Activated naive CD4-positive, alpha-beta T cell treated with Interleukin-2 at 50 U/mL for 16 hours (primary cell): ENCODE data around the gene LATS2.
"Not testable (repeated sequence)": the region's sequence is repeated elsewhere in the genome, so short reads cannot be mapped to it uniquely, and the experiment has no call there.

Experiments
- DNase-seq: peaks from one replicate; pipeline ENCODE4 v3.0.0-alpha.2; 2020

LATS2 gene

DNA sequence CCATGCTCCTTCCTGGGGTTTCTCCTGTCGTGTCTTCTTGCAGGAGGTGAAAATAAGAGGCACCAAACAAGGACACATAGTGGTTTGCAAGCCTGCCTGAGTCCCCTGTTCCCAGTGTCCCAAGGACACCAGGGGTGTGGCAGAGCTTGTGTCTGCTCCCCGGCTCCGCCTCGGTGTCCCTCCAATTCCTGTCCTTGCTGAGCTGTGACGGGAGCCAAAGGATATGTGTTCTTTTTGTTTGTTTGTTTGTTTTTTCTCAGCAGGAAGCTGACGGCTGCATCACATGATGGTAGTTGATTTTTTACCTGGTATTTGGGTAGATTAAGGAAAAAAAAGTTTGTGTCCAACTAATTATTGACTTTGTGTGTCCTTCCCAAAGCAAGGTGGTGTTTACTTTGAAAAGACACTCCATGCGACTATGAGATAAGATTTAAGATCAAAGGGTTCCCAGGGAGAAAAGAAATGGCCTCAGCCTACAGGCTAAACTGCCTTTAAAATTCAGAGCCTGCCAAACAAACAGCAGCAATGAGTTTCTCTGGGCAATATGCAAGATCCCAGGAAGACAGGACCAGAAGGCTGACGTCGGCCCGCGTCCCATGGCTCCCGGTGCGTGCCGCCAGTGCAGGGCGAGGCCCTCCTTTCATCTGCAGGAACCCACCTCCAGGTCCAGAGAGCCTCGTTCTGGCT lies 108.0 kb downstream of the LATS2 start:
- DNase-seq: no peak

DNA sequence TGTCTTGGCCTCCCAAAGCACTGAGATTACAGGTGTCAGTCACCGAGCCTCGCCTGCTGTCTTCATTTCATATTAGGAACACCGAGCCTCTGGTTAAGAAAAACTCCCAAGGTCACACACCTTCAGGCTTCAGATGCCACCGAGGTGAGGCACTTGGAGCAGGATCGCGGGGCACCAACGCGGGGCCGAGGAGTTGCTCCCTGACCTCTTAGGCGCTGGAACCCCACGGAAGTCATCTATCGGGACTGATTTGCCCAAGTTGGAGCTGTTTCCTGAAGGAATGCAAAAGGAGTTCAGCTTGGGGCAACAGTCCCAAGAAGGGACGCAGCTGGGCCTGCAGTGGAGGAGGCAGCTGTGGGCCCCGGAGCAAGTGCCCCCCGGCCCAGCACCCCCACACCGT lies 108.5 kb downstream of the LATS2 start:
- DNase-seq: no peak

DNA sequence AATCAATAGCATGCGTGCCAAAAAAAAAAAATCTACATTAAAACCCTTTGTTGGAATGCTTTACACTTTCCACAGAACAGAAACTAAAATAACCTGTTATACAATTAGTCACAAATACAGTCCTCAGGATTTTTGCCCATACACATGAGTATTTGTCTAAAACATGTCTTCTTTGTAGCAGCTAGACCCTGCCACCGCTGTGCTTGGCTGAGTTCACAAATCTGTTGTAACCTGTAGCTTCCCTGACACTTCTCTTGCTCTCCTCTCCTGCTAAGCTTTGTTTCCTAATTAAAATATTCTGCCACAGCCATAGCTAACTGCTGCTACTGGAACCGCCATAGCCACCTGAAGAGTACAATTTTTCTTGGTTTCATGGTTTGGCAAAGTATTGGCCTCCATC lies 113.4 kb downstream of the LATS2 start:
- not testable (repeated sequence) for DNase-seq

DNA sequence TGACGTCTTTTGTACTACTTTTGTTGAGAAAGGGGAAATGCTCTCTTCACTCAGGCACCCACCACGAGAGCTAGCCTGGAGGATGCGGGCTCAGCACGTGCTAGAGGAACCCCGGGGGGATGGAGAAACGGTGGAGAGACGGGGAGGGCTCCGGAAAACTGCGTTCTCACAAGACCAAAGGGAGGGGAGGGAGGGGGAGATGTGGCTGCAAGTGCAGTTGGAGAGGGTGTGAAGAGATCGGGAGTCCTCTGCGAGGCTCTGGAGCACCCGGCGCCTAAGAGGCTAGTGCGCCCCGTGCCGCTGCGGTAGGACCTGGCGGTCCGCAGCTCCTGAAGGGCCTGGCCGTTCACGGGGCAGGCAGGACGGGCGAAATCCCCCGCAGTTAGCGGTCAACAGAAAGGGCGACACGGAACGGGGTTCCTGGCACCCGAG lies 115.4 kb downstream of the LATS2 start:
- DNase-seq: no peak

DNA sequence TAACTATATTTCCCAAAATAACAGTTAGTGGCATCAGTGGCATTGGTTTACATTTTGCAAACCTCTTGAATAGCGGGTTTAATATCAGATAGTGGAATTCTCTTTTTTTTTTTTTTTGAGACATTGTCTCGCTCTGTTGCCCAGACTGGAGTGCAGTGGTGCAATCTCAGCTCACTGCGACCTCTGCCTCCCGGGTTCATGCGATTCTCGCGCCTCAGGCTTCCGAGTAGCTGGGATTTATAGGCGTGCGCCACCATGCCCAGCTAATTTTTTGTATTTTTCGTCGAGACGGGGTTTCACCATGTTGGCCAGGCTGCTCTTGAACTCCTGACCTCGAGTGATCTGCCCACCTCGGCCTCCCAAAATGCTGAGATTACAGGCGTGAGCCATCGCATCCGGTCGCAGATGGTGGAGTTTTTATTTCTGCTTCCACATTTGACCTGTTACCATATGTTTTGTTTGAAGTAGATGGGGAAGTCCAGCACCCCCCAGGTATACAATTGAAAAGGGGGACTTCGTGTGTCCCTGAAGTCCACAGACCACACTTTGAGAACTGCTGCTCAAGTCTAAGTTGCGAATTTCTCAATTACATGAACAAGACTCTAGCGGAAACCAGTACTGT lies 118.3 kb downstream of the LATS2 start:
- no peak for DNase-seq

DNA sequence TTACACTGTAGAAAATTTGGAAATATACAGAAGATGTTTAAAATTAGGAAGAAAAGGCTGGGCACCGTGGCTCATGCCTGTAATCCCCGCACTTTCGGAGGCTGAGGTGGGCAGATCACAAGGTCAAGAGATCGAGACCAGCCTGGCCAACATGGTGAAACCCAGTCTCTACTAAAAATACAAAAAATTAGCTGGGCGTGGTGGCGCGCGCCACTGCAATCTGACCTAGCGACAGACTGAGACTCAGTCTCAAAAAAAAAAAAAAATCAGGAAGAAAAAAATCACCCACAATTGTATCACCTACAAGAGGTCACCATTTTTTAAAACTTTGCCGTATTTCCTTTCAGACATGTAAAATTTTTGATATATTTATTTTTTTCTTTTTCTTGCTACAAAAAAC lies 120.9 kb downstream of the LATS2 start:
- not testable (repeated sequence) for DNase-seq

DNA sequence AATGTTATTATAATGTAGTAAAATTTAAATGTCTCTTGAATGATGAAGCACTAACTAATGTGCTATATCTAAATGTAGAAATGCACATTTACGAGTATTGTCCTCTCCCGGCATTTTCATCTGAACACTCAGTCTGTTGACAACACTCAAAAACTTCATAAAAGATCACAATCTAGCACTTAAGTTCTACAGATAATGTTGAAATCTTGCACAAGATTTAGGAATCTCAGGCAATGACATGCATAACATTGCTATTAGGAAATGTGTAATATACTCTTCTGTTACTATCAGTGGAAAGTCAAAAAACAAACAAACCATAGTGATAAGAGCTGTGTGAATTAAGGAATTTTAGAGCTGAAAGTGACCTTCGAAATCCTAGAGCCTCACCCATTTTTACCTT lies 121.3 kb downstream of the LATS2 start:
- DNase-seq: no peak

DNA sequence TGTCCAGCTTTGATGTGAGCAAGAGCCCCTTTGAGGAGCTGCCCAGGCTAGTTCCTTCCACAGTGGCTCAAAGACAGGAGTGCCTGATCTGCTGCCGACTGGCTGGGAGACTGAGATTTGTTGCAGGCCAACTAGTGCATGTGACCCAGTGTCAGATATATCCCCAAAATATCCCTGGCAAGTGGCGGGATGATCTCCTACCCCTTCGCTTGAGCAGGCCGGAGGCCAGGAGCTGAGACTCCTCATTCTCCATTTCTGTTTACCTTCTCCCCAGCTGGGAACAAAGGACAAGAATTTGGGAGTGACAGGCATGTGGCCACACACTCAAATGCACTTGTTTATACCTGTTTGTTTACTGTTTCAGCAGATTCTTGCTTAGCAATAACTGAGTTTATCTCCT lies 121.7 kb downstream of the LATS2 start:
- DNase-seq: no peak

DNA sequence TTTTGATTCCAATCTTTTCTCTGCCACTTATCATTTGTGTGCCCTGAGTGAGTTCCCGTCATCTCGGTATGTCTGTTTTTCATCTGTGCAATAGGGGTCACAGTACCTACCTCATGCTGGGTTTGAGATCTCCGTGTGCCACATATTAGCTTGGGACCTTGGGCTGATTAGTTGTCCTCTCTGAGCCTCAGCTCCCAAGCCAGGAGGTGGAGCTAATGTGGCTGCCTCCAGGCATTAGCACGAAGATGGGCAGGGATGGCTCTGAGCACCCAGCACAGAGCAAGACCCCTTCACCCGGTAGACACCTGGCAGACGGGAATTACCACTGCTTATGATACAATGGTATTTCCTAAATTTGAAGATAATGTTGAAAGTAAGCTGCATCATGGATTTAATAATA lies 123.1 kb downstream of the LATS2 start:
- no peak for DNase-seq

DNA sequence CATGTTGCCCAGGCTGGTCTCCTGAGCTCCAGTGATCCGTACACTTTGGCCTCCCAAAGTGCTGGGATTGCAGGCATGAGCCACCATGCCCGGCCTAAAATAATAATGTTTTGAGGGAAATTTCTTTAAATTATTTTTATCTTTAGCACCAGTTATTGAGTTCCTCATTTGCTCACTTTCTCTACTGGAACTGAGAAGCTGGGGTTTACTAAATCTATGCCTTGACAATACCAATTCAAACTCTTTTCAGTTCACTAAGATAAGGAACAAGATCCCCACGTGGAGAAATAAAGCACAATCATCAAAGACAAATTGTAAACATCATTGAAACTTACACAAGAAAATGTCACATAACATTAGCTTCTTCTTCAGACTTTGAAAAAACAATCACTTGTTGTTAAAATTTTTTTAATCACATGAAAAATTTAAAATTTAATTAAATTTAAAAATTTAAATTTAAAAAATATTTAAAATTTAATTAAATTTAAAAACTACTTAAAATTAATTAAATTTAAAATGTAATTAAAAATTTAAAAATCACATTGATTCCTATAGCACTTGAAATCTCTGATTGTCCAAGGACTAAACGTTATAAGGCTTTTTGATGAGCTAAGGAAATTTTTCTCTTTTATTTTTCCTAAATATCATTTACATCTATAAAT lies 133.7 kb downstream of the LATS2 start:
- DNase-seq: no peak

DNA sequence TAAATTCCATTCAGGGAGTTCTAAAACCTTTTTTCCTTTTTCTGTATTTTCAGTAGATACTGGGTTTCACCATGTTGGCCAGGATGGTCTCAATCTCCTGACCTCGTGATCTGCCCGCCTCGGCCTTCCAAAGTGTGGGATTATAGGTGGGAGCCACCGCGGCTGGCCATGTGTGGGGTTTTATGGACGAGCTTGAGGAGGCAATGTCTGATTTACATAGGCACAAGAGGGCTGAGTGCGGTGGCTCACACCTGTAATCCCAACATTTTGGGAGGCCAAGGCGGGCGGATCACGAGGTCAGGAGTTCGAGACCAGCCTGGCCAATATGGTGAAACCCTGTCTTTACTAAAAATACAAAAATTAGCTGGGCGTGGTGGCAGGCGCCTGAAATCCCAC lies 136.0 kb downstream of the LATS2 start:
- not testable (repeated sequence) for DNase-seq

DNA sequence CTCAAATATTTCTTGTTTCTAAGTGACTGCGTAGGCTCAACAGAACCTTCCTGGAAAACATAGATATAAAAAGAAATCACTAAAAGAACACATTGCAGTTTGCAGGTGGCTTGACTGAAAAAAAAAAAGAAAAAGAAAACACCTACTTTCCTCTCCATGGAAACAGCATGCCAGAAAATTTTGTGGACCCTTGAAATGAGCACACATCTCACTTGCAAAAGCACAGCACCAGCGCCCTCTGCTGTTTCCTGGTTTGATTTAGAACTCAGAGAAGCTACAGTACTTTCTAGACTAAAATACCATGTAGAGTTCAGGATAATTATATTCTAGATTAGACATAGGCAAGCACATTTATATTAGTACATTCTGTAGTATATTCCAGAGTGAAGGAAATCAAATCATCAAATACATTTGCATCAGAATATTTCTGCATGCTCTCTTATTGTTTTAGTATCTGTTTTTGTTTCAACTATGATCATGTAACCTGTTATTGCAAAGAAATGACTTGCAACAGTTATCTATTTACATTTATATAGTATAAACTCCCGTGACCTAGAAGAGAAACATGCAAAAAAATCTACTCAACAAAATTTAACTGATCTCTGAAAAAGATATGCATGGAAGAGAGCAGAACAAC lies 136.5 kb downstream of the LATS2 start:
- DNase-seq: peak; percentile 69

DNA sequence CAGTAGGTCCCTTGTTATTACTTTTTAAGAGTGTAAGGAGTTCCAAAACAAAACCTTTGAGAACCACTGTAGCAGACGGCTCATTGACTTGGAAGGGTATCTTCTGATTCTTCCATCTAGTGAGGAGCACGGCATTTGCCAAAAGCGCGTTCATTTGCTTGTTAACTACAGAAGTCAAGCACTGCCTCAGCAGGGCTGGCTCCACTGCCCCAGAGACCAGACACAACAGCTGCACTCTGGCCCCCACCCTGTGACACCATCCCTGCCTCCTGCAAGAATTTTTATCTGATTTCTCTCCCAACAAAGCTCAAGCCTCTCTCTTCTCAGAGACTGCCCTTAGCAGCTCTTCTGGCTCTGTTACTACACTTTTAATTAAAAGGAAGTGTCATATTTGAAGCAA lies 138.1 kb downstream of the LATS2 start:
- no peak for DNase-seq
